HepG2 (cell line): ENCODE results near the gene CRTC2. TPM values are rescaled to one million over a fixed set of nuclear protein-coding genes. Genes with fewer than 3 reads are reported as not detected.
A peak's percentile ranks its signal among the peaks of the same experiment; 100 is the strongest.

ENCODE experiments used
- ASH2L ChIP-seq: fragments of 300-600, 200-600 bp; sonication (generic); IDR thresholded peaks from 2 replicates; pipeline ENCODE4 v1.7.0; 2017; ENCODE audit warnings: low read depth, mild to moderate bottlenecking, moderate library complexity, mixed read lengths, low read length; ENCODE audit not compliant: insufficient read length
- BCL6 ChIP-seq: IDR thresholded peaks from 2 replicates; pipeline ENCODE4 v1.6.1; 2016; ENCODE audit warnings: missing genetic modification reagents, missing compliant biosample characterization
- CEBPG ChIP-seq: IDR thresholded peaks from 2 replicates; pipeline ENCODE4 v1.6.1; 2016
- CREM ChIP-seq, 2 experiments: sonication (generic) in 1 of 2; formaldehyde crosslinking in 1 of 2; IDR thresholded peaks; 2 replicates each; pipeline versions ENCODE4 v1.4.0 to v1.6.1; 2016 to 2020; ENCODE audit warnings: antibody characterized with exemption in 1 of 2, mild to moderate bottlenecking in 1 of 2, missing genetic modification reagents in 1 of 2
- FOXA1 ChIP-seq, 2 experiments: fragments of 450-650 bp in 1 of 2; sonication (generic) in 1 of 2; formaldehyde crosslinking in 1 of 2; IDR thresholded peaks; 2 replicates each; pipeline versions ENCODE4 v1.4.0 to v1.6.1; 2016 to 2020; ENCODE audit warnings: missing genetic modification reagents in 1 of 2
- FUBP1 ChIP-seq: sonication (generic); formaldehyde crosslinking; IDR thresholded peaks from 2 replicates; pipeline ENCODE4 v1.5.1; 2020; ENCODE audit warnings: missing genetic modification reagents, mild to moderate bottlenecking, borderline replicate concordance
- HDAC1 ChIP-seq: sonication (generic); formaldehyde crosslinking; IDR thresholded peaks from 2 replicates; pipeline ENCODE4 v1.5.1; 2020; ENCODE audit warnings: mild to moderate bottlenecking, missing genetic modification reagents
- KDM3A ChIP-seq: IDR thresholded peaks from 2 replicates; pipeline ENCODE4 v1.6.1; 2018; ENCODE audit warnings: low read depth, missing compliant biosample characterization
- NFKBIZ ChIP-seq: IDR thresholded peaks from 2 replicates; pipeline ENCODE4 v1.6.1; 2018; ENCODE audit warnings: missing genetic modification reagents, missing compliant biosample characterization
- POLR2AphosphoS5 ChIP-seq: IDR thresholded peaks from 2 replicates; pipeline ENCODE4 v1.6.1; 2012; ENCODE audit warnings: low read depth, low read length
- RBM22 ChIP-seq: fragments of 200-400 bp; formaldehyde crosslinking; optimal IDR thresholded peaks from 2 replicates; pipeline ENCODE3; 2017; ENCODE audit warnings: mild to moderate bottlenecking, low read length, moderate library complexity
- SMAD1 ChIP-seq: sonication (generic); formaldehyde crosslinking; IDR thresholded peaks from 2 replicates; pipeline ENCODE4 v1.4.0; 2020; ENCODE audit warnings: missing genetic modification reagents, low read depth, mild to moderate bottlenecking, borderline replicate concordance
- SMAD9 ChIP-seq: sonication (generic); formaldehyde crosslinking; IDR thresholded peaks from 2 replicates; pipeline ENCODE4 v1.5.1; 2020; ENCODE audit warnings: mild to moderate bottlenecking, missing genetic modification reagents
- ZBTB42 ChIP-seq: sonication (generic); formaldehyde crosslinking; IDR thresholded peaks from 2 replicates; pipeline ENCODE4 v1.5.0; 2020; ENCODE audit warnings: mild to moderate bottlenecking, missing genetic modification reagents
- ZNF3 ChIP-seq: IDR thresholded peaks from 2 replicates; pipeline ENCODE4 v1.7.0; 2017; ENCODE audit warnings: inconsistent platforms
- ZNF350 ChIP-seq: sonication (generic); formaldehyde crosslinking; IDR thresholded peaks from 2 replicates; pipeline ENCODE4 v1.4.0; 2020; ENCODE audit warnings: mild to moderate bottlenecking, low read depth, missing genetic modification reagents, borderline replicate concordance
- ZNF460 ChIP-seq: sonication (generic); formaldehyde crosslinking; IDR thresholded peaks from 2 replicates; pipeline ENCODE4 v1.5.1; 2020; ENCODE audit warnings: missing genetic modification reagents, mild to moderate bottlenecking, borderline replicate concordance
- ZNF609 ChIP-seq: sonication (generic); formaldehyde crosslinking; IDR thresholded peaks from 2 replicates; pipeline ENCODE4 v1.4.0; 2020; ENCODE audit warnings: mild to moderate bottlenecking, missing genetic modification reagents, borderline replicate concordance
- ZNF737 ChIP-seq: sonication (generic); formaldehyde crosslinking; IDR thresholded peaks from 2 replicates; pipeline ENCODE4 v1.5.0; 2020; ENCODE audit warnings: missing genetic modification reagents, mild to moderate bottlenecking, borderline replicate concordance
- ZNF784 ChIP-seq: sonication (generic); formaldehyde crosslinking; IDR thresholded peaks from 2 replicates; pipeline ENCODE4 v1.5.1; 2020; ENCODE audit warnings: missing genetic modification reagents, mild to moderate bottlenecking, borderline replicate concordance
- ZSCAN31 ChIP-seq: sonication (generic); formaldehyde crosslinking; IDR thresholded peaks from 2 replicates; pipeline ENCODE4 v1.5.0; 2020; ENCODE audit warnings: low read depth, mild to moderate bottlenecking, missing genetic modification reagents
- polyA plus RNA-seq, 8 experiments: library from polyadenylated mRNA; depleted of rRNA in 3 of 8; stranded (reverse) in 7 of 8; unstranded in 1 of 8; fragments of >200 nt; fragmentation: Illumina TruSeq in 4 of 8; extraction: Trizol in 4 of 8; gene quantifications; 2 replicates each; pipeline versions ENCODE4 v1.2.1 to v1.2.3, GENCODE V29; 2011 to 2016; ENCODE audit warnings: low read depth in 4 of 8, missing spikeins in 1 of 8, mixed read lengths in 1 of 8; ENCODE audit not compliant: insufficient read depth in 1 of 8
- total RNA-seq, 5 experiments: library from RNA; depleted of rRNA; stranded (reverse); fragments of >200 nt; fragmentation: Illumina TruSeq; extraction: Trizol; gene quantifications; 2 replicates each; pipeline ENCODE4 v1.2.3, GENCODE V29; 2016; ENCODE audit warnings: low read depth in 1 of 5

Gene CRTC2
- total and polyA plus RNA-seq, 2 of the 13 experiments (the other 11 are each of a cell fraction or from before 2014, with no cell fraction given): 6.1 to 26.7 TPM

GRCh38 chr1:153958111-153958960 lies at the start of gene CRTC2 (continued):
- 0 out of 2 replicates have a peak, but pooled peaks have one; percentile 20 for TF ChIP-seq FUBP1 (CRISPR knock-in tag)
- TF ChIP-seq ZNF3 (CRISPR knock-in tag): no peak
- peak; percentile 62; the same call in 1 of the 2 replicates for TF ChIP-seq ZSCAN31 (CRISPR knock-in tag)
- TF ChIP-seq POLR2AphosphoS5: peak; percentile 71
- 0 out of 2 replicates have a peak, but pooled peaks have one; percentile 41 for TF ChIP-seq ZNF350 (CRISPR knock-in tag)
- peak; percentile 66 for TF ChIP-seq RBM22
- no peak for TF ChIP-seq FOXA1 (IDR thresholded peaks at IDR 0.05)
- 0 out of 2 replicates have a peak, but pooled peaks have one; percentile 15 for TF ChIP-seq FOXA1 (CRISPR knock-in tag; IDR thresholded peaks at IDR 0.05)
- no peak for TF ChIP-seq SMAD9 (CRISPR knock-in tag)
- peak; percentile 73; the same call in 1 of the 2 replicates for TF ChIP-seq ZNF784 (CRISPR knock-in tag)
- TF ChIP-seq ZBTB42: 0 out of 2 replicates have a peak, but pooled peaks have one; percentile 57
- peak; percentile 85 for TF ChIP-seq ASH2L
- TF ChIP-seq KDM3A: 0 out of 2 replicates have a peak, but pooled peaks have one; percentile 23
- TF ChIP-seq ZNF737 (CRISPR knock-in tag): no peak
- peak; percentile 17; the same call in 1 of the 2 replicates for TF ChIP-seq ZNF460 (CRISPR knock-in tag)
- TF ChIP-seq CEBPG: peak; percentile 3; the same call in 1 of the 2 replicates
- TF ChIP-seq HDAC1 (CRISPR knock-in tag): peak; percentile 83
- 0 out of 2 replicates have a peak, but pooled peaks have one; percentile 29 for TF ChIP-seq ZNF609 (CRISPR knock-in tag)
- peak; percentile 98 for TF ChIP-seq CREM (IDR thresholded peaks at IDR 0.05)
- no peak for TF ChIP-seq CREM (CRISPR knock-in tag; IDR thresholded peaks at IDR 0.05)
- TF ChIP-seq BCL6 (CRISPR knock-in tag): no peak
- no peak for TF ChIP-seq NFKBIZ (CRISPR knock-in tag)
- TF ChIP-seq SMAD1 (CRISPR knock-in tag): peak; percentile 28; the same call in 1 of the 2 replicates
